ENCODE data around the gene LRRC45.

- TF ChIP-seq CTCF (conservative IDR thresholded peaks at IDR 0.05 in 1 of 2, IDR thresholded peaks at IDR 0.05 in 1 of 2; ENCODE audit: low read depth in 1 of 2, low read length in 2 of 2) (no peak), EZH2 (IDR thresholded peaks at IDR 0.05; ENCODE audit: low read length, missing control alignments) (no peak)
Measured at GRCh38 chr17:82076785-82077591, 53.9 kb downstream of the LRRC45 start.
